Amniotic stem cell (primary cell): Measurements from ENCODE around the gene SPNS2.
"Not testable (repeated sequence)": the region's sequence is repeated elsewhere in the genome, so short reads cannot be mapped to it uniquely, and the experiment has no call there.

Experiments
- DNase-seq: peaks from one replicate; lab custom pipeline; 2025; lab: John Stamatoyannopoulos, UW

SPNS2 gene

DNA sequence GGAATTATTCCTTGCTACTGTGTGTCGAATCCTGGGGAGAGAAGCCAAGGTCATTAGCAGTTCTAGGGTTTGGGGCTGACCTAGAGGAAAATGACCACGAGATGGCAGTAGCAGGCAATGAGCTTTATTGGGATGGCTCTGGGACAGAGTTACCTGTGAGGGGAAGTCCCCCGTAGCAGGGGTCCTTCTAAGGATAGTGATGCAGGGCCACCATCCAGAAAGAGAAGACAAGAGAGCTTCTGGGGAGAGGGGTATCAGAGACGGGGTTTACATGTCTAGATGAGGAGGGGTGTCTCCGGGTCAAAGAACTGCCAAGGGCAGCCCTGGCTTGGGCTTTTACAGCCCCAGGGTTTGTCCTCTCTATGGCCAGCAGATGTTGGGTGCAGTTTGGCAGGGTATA, 68.1 kb downstream of the SPNS2 start:
- peak; percentile 12 for DNase-seq

DNA sequence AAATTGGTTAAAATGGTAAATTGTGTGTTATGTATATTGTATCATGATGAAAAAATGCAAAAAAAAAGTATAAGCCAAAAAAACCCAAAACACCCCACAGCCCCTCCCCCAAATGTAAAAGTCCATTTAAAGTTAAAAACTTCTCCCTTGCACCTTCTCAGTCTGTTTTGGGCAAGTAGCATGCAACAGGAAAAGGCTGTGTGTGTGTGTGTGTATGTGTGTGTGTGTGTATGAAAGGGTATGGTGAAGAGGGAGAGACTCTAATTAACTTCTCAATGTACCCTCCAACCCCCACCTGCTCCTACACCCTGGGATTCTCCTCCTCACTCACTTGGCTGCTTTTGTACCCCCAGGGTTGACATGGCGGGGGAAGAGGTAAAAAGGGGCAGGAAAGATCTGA, 70.9 kb downstream of the SPNS2 start:
- DNase-seq: no peak

DNA sequence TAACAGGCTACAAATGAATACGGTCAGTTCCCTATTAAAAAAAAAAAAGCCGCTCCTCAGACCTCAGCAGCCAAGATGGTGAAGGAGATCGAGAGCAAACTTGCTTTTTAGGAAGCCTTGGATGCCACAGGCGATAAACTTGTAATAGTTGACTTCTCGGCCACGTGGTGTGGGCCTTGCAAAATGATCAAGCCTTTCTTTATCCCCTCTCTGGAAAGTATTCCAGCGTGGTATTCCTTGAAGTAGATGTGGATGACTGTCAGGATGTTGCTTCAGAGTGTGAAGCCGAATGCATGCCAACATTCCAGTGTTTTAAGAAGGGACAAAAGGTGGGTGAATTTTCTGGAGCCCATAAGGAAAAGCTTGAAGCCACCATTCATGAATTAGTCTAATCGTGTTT, 73.5 kb downstream of the SPNS2 start:
- no peak for DNase-seq

DNA sequence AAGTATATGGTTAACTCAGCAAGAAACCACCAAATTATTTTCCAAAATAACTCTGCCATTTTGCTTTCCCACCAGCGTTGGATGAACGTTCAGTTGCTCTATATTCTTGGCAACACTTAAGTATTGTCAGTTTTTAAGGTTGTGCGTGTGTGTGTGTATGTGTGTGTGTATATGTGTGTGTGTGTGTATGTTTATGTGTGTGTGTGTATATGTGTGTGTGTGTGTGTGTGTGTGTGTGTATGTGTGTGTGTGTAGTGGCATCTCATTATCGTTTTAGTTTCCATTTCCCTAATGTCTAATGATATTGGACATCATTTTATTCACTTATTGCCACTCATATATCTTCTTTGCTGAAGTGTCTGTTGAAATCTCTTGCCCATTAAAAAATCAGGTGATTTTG, 74.4 kb downstream of the SPNS2 start:
- DNase-seq: no peak

DNA sequence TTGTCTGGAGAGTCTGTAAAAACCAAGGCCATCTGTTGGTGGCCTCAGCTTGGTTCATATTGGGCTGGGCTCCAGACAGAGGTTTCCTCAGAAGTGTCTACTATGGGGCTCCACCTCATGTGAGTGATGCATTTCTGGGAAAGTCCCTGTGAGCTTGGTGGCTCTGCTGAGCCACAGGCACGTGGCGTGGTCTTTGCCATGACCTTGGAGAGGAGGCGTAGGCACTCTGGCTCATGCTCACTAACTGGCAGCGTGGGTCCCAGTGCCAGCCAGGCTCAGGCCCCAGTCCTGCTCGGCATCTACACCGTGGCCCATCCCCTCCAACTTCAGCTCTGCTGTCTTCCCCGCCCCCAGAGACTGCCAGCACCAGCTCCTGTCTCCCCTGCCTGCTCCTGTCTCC, 75.0 kb downstream of the SPNS2 start:
- DNase-seq: no peak

DNA sequence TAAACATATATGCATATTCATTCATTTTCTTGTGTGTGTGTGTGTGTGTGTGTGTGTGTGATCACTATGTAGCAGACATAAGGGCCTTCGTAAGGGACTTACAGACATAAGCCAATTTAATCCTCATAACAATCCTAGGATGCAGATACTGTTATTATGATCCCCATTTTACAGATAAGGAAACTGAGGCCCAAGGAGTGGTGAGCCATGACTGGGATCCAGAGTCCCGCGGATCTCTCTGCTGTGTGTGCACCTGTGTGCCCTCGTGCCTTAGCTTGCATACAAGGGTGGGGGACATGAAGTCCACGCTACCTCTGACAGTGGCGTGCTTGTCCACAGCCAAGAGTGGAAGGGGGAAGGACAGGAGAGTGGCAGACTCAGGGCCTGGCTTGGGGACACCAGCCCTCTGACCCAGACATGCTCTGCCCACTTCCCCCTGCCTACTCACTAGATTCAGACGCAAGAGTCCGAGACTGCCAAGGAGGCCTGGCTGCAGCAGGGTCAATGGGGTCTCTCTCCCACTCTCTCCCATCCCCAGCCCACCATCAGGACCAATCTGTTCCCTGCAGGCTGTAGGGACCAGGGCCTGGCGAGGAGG, 75.9 kb downstream of the SPNS2 start:
- DNase-seq: no peak

DNA sequence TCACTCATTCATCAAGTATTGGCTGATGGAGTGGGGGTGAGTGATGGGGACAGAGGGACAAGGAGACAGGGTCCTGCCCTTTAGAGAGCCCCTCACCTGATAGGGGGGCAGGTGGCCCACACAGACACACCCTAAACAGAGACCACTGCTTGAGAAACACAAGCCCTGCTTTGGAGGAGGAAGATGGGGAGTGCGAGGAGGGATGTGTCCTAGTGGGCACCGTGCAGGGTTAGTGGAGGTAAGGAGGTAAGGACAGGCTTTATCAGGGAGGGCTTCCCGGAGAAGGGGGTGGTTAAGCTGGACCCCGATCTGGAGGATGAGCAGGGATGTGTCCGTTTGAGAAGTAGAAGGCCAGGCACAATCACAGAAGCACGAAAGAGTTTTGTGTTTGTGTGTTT, 77.5 kb downstream of the SPNS2 start:
- DNase-seq: no peak

DNA sequence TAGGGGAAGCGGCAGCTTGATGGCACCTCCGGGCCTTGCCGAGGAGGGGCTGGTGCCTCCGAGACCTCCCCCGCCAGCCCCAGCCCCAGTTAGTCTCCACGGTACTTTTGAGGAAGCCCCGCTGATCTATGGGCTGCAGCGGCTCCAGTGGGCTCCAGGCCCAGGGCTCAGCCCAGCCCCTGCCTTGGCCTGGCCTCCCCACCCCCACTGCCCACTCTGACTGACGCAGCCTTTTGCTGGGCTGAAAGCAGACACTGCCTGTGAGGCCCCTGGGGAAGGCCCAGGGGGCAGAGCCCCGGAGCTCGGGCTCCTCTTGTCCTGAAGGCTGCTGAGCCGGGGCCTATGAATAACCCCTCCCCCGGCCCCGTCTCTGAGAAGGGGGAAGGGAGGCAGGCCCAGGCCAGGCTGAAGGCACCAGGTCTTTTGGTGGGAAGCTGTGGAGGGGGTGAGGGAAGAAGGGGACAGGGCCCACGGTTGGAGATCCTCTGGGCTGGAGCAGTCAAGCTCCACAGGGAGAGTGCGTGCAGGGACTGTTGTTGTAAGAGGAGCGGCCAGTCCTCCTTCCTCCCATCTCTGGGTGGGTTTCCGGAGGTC, 78.1 kb downstream of the SPNS2 start:
- no peak for DNase-seq

DNA sequence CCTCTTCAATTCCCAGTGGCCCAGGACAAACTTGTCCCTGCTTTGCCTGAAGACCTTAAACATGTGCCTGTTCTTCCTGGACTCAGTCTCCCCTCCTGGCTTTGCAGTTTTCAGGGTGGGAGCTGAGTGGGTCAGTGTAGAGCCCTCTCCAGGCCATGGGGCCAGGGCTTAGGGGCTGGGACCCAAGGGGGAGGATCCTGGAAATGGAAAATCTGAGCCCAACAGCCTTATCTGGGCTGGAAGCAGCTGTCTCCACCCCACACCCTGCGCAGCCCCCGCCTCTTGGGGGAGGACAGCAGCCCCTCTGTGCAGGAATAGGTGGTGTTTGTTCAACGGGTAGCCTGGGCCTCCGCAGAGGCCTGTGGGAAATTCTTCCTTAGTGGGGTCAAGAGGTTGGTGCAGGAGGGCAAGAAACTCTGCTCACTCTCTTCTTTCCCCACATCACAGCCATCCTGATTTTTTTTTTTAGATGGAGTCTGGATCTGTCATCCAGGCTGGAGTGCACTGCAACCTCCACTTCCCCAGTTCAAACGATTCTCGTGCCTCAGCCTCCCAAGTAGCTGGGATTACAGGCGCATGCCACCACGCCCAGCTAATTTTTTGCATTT, 78.8 kb downstream of the SPNS2 start:
- DNase-seq: no peak

DNA sequence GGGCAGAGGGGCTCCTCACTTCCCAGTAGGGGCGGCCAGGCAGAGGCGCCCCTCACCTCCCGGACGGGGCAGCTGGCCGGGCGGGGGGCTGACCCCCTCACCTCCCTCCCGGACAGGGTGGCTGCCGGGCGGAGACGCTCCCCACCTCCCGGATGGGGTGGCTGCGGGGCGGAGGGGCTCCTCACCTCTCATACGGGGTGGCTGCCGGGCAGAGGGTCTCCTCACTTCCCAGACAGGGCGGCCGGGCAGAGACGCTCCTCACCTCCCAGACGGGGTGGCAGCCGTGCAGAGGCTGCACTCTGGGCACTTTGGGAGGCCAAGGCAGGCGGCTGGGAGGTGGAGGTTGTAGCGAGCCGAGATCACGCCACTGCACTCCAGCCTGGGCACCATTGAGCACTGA, 79.7 kb downstream of the SPNS2 start:
- not testable (repeated sequence) for DNase-seq

DNA sequence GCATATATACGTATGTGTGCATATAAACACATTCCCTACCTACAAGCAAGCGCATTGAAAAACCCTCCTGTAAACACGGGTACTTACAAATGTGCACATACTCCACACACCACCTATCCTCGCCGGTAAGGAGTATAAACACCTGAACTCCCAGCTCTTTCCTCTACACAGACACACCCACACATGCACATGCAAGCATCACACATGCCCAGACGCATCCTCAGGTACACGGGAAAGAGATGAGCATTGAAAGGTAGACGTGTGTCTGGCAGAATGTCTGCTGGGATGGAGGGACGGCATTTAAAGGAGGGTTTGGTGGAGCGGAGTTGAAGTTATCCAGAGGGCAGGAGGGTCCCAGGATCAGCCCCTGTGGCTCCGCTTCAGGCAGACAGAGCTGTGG, 81.0 kb downstream of the SPNS2 start:
- DNase-seq: no peak

DNA sequence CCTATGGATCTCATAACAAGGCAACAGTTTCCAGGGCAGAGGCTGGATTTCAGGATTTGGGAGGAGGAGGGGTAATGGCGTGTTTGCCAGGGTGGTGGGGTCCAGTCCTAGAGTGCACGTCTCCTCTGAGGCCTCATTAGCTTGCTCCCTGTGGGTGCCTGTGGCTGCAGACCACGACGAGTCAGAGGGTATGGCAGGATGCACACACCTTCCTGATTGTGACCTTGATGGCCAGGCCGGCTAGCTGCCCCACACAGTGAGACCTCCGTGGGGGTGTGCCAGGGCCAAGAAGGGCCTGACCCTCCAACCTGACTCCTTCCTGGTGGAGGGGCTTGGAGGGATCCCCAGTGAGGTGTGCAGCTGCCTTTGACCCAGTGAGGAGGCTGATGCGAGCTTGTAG, 81.6 kb downstream of the SPNS2 start:
- no peak for DNase-seq

DNA sequence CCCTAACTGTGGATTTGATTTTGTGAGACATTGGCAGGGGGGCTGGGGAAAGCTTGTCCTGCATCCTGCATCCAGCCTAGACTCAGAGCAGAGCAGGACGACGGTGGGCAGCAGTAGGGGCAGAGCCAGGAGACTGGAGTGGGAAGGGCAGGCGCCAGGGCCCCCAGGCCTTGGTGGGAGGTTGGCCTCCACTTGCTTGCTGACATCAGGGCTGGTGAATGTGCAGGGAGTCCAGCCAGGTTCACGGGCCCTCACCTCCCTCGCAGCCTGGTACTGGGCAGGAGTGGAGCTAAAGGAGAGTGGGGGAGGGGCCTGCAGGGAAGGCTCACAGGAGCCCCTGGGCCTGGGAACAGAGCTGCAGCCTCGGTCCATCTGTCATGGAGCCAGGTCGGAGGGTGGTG, 83.4 kb downstream of the SPNS2 start:
- no peak for DNase-seq

DNA sequence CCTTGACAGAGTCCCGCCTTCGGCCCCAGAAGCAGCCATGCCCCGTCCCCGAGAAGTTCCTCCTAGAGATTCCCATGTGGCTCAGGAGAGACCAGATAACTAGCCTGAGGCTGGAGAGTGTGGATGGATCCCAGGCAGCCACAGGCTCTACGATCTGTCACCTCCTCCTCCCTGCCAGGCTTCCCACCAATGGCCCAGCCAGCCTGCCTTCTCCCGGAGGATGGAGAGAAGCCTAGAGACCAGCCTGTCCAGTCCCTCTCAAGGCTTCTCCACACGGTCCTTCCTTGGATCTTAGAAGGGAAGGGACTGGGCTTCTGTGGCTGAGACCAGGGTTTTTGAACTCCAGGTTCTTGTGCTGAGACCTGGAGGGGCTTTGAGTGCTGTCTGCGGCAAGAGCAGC, 84.0 kb downstream of the SPNS2 start:
- no peak for DNase-seq

DNA sequence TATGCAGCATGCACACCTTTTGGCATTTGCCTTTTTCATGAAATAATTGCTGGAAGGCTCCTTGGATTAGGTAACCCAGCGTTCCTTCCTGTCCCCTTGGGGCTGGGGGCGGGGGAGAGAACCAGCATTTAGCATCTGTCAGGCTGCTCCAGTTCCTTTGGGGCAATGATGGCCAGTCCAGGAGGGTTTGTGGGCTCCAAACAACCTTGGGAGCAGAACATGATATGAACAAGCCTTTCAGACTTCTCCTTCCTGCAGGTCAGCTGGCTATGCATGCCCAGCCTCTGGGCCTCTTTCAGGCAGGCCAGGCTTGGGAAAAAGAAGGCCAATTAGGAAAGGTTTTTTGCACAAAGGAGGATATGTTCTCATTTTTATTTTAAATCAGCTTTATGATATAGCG, 84.5 kb downstream of the SPNS2 start:
- no peak for DNase-seq

DNA sequence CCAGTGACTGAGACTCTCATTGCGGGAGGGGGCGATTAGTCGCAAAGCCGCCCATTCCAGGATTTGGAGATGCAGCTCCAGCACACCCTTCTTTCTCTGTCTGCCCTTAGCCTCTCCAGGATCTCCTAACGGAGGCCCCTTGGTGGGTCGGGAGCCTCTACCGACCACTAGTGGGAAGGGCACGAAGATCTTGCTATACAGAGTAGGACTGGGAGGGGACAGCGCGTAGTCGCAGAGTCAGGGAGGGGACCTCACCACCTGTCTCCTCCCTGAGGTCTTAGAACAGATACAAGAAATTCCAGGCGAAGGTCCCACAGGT, 85.1 kb downstream of the SPNS2 start:
- no peak for DNase-seq

DNA sequence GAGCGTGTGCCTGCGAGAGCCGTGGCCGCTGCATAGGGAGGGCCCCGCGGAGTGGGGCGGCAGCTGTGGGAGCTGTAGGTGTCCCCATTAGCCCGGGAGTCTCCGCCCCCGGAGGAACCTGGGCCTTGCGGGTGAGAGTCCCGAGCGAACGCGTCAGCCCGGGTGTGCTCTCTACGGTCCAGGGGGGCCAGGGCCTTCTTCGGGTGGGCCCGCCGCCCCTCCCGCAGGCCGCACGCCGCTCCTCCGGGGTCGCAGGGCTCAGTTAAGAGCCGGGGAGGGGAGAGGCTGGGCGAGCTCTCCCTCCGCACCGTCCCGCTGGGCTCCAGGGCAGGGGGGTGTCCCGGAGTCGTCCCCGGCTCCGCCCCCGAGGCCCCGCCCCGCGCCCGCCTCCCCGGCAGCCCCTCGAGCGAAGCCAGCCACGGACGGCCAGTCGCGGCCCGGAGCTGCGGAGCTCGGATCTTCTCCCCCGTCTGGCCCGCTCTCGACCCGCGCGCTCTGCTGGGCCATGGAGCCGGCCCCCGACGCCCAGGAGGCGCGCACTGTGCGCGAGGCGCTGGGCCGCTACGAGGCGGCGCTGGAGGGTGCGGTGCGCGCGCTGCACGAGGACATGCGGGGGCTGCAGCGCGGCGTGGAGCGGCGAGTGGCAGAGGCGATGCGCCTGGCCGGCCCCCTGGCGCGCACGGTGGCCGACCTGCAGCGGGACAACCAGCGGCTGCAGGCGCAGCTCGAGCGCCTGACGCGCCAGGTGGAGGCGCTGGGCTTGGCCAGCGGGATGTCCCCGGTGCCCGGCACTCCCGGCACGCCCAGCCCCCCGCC, 85.6 kb downstream of the SPNS2 start, which contains the start of gene SMTNL2:
SMTNL2 (plus strand) TSS at position 429 of the 816 bp plus-strand sequence; CDS start at position 506, 77 bp downstream.
- DNase-seq: no peak

DNA sequence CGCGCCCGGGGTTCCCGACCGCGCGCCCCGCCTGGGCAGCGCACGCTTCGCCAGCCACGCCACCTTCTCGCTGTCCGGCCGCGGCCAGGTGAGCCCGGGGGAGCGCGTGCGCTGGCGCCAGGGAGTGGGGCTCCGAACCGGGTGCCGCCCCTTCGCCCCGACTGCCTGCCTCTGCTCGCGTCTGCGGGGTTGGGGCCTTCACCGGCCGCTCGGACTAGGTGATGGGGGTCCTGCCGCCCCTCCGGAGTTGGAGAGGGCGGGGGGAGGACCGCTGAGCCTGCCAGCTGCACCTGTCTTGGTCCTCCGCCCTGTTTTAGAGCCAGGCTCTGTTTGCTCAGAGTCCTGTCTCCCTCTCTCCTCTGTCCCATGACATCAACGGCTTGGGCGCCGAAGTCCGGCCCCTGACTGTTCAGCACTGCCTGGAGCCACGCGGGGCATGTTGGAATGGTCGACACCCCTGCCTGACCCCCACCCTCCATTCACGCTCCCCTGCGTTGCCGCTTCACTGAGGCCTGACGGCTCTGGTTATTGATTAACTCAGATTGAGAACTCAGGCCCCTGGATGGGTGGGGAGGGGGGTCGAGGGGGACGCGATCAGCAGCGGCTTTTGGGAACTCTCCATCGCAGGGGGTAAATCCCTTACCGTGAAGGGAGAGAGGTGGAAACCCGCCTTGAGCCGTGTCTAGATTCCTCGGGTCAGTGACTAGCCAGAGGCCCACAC, 86.4 kb downstream of the SPNS2 start:
- no peak for DNase-seq

DNA sequence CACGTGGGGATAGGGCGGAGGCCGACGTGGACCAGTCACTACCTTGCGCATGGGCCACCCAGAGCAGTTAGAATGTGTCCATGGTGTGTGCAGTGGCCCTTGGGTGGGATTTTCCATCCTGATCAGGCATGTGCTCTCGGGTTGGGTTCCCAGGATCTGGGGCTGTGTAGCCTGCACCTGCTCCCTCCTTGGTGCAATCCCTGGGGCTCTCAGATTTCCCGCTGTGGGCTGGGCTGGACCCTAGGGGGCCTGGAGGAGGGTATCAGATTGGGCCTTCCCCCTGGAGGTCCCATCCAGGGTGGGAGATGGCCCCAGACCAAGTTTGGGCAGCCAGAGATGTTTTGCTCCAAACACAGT, 86.9 kb downstream of the SPNS2 start:
- no peak for DNase-seq

DNA sequence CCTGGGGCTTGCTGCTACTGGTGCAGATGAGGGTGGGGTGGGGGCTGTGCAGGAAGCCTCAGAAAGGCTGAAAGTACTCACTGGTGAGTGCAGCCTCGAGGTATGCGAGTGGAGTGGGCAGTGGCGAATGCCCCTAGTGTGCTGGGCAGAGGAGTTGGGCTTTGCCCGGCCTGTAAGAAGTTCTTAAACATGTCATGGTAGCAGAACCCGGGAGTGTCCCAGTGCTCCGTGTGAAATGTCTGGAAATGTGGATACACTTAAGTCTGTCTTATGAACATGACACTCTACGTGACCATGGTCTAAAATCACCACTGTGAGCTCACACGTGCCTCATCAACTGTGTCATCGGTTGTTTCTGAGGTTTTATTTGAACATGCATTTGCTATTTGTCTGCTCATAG, 87.4 kb downstream of the SPNS2 start:
- no peak for DNase-seq

DNA sequence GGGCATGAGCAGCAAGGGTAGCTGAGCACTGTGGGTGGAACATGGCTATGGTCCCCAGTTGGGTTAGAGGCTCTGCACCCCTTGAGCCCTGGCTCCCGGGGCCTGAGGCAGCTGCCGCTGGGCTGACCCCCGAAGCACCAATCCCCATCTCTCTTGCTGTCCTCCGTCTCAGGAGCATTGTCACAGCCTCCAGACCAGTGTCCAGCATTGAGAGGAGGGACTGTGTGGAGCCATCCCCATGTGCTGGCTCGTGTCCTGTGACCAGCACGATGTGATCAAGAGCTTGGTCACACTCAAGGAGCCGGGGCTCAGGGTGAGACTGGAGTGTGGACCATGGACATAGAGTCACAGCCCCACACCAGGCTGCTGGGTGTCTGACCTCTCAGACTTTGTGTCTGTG, 88.5 kb downstream of the SPNS2 start:
- no peak for DNase-seq

DNA sequence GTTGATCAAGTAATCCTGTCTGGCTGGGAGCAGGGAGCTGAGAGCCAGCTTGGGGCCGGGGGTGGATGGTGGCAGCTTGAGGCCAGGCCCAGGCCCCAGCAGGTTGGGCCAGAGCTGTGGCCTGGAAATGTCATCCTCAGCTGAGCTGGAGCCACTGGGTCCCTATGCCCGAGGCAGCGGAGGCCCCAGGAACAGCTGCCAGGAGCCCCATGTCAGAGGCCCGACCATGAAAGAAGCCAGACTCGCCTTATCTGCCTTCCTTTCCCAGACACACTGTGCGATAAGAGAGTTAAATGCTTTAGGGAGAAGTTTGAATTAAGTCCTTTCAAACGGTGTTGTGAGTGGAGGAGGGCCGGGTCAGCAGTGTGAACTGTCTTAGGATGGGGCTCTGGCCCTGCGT, 89.1 kb downstream of the SPNS2 start:
- DNase-seq: no peak

DNA sequence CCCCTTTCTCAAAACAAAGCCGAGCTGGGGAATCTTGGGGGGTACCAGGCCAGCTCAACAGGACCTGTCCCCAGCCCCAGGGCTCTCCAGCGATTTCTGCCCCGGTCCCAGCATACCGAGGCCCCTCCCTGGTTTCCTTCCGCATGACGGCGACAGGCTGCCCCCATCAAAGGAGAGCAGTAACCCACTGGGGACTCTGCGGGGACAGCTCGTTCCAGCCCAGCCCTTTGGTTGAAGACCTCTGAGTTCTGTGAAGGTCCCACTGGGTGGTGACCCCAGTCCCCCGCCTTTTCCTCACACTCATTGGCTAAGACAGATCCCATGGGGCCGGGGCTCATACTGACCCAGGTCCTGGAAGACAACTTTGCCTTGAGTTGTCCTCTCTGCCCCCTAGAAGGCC, 89.7 kb downstream of the SPNS2 start:
- no peak for DNase-seq
